NCI-H1694 treated with DMSO at 0.1 percent for 48 hours (cell line): ENCODE results near the gene FAM72B.
"Not testable (repeated sequence)": the region's sequence is repeated elsewhere in the genome, so short reads cannot be mapped to it uniquely, and the experiment has no call there.

Source experiments
- DNase-seq: peaks from one replicate; lab custom pipeline; 2025; lab: John Stamatoyannopoulos, UW

FAM72B gene

GRCh38 chr1:121200232-121200631, 16.1 kb upstream of the FAM72B start:
- not testable (repeated sequence) for DNase-seq

GRCh38 chr1:121199763-121200162, 15.6 kb upstream of the FAM72B start:
- DNase-seq: not testable (repeated sequence)

DNA sequence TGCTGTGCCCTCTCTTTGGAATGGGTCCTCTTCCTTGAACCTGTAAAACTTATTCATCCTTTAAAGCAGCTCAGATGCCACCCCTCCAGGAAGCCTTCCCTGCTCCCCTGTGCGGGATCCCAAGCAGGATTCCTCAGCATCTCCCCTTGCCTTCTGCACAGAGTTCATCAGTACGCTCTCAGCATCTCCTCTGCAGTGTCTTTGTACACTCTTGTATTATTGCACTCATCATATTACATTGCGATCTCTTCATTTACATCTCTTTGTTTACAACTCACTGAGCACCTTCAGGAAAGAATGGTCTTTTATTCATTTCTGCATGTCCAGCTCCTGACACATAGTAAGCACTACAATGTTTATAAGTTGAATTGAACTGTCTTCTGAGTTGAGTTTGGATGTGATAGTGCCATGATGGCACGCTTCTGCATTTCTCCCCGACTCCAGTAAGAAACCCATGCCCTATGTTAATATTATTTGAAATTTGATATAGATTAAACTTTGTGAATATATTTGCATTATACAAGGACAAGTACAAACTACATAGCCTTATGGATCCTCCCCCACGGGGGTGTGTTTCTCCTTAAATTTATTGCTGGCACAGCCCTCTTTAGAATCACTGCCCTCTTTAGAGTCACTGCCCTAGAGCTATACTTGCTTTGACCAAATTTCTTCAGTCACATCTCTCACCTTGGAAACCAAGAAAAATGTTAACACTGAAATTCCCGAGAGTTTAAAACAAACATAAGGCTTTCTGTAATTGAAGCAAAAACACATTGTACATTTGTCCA, 13.1 kb upstream of the FAM72B start:
- not testable (repeated sequence) for DNase-seq

DNA sequence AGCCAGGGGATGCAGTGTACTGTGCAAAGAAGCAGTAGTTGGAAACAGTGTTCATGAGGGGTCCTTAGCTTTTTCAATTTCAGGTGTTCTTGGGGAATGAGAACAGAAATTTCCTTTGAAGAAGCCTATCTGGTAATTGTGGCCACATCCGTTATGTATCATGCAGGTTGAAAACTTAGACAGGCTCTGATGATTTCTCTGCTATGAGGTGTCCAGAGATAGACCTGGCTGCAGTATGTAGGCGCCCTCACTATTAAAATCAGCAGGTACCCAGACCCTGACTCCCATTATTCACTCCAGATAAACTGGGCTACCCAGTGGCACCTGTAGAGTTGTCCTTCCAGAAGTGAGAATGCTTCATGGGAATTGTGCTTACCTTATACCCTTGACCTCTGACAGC, 8.4 kb upstream of the FAM72B start:
- not testable (repeated sequence) for DNase-seq

DNA sequence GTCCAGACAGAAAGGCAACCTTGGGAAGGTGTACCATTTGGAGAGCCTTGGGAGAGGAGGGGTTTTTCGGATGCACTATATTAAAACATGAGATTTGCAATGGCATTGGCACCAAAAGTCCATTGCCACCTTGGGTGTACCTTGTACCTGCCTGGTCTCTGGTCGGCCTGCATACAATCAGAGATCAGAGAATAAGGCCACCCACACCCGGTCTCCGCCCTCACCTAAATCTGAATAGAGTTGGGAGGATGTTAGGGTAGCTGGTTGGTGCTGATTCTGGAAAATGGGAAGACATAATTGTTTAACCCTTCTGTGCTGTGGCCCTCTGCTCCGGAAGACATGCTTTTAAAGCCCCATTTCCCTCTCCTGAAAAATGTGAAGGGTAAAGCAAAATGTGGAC, 3.8 kb upstream of the FAM72B start:
- not testable (repeated sequence) for DNase-seq

- DNase-seq: not testable (repeated sequence)
Observed at GRCh38 chr1:121186191-121186590, 2.1 kb upstream of the FAM72B start.

DNA sequence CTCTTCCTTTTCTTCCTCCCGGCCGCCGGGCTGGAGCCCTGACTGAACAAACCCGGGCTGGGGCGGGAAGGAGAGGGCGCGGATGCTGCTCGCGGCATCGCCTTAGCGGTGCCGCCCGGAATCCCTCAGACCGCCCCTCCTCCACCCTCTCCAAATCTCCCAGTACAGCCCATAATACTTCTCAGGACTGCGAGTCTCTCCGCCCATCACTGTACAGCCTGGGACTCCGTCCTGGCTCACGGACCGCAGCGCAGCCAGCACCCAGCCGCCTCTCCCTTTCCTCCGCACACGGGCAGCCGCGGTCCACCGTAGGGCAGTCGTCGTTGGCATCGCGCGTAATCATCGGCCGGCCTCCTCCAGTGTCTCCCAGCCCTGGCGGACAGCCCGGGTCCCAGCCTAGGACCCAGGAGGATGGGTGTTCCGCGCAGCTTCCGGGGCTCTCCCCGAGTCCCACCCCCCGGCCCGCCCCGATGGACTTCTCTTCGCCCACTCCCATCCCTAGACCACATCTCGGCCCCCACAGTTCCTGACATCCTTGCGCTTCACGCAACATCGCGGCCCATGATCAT, 1.1 kb upstream of the FAM72B start:
- not testable (repeated sequence) for DNase-seq

GRCh38 chr1:121183867-121184266, 273 bp downstream of the FAM72B start:
- DNase-seq: not testable (repeated sequence)

DNA sequence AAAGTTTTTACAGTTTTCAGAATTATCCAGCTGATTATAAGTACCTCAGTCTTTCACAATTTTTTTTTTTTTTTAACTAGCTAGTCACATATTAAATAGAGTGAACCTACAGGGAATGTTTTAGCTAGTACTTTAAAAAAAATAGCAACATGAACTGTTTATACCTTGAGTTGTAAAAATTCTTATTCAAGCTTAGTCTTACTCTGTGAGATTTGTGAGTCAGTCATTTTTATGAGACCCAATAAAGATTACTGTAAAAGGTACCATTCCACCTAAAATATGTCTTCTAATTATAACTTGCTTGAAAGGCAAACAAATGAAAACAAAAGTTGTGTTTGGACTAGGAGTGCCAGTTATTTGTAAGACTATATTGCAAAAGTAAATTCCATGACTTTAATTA, 5.9 kb downstream of the FAM72B start:
- DNase-seq: not testable (repeated sequence)

- DNase-seq: not testable (repeated sequence)
Observed at GRCh38 chr1:121176649-121177048, 7.5 kb downstream of the FAM72B start.

- DNase-seq: not testable (repeated sequence)
Observed at GRCh38 chr1:121168152-121168668, 15.9 kb downstream of the FAM72B start.

DNA sequence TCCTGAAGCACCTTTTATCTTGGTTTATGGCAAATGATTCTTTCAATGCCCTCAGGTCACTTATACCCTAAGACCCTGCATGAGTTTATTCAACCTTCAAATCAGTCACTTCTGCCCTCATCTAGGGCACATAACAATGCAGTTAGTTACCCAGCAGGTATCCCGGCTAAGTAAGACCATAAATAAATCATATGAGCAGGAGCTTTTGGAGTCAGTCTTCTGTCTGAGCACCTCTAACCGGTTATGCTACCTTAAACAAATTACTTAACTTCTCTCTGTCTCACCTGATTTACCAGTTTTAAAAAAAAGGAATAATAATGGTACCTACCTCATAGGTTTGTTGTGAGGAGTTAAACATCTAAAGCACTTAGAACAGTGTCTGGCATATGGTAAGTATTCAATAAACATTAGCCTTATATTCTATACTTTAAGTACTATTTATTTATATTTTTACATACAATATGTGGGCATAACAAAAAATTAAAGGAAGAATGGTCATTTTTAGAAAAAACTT, 16.9 kb downstream of the FAM72B start:
- DNase-seq: not testable (repeated sequence)

- DNase-seq: not testable (repeated sequence)
Observed at GRCh38 chr1:121165296-121165695, 18.8 kb downstream of the FAM72B start.

GRCh38 chr1:121163850-121164757, 20.0 kb downstream of the FAM72B start:
- not testable (repeated sequence) for DNase-seq

- DNase-seq: not testable (repeated sequence)
Observed at GRCh38 chr1:121161199-121161901, 22.8 kb downstream of the FAM72B start.

DNA sequence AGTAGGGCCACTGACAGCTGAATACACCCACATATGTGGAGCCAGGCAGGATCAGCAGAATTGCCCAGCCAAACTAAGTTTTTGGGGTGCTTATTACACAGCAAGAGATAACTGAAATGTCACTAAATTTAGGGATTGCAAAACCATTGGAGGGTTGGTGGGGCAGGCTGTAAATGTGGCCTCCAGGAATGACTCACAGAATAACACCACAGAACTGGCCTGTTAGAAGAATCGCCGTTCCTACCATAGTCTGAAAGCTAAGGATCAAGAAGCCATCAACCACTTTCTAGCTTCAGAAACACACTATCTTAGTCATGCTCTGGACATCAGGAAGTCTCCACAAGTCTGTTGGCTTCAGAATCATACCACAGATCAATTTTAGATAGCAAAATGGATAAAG, 24.0 kb downstream of the FAM72B start:
- DNase-seq: not testable (repeated sequence)

GRCh38 chr1:121157609-121158008, 26.5 kb downstream of the FAM72B start:
- not testable (repeated sequence) for DNase-seq

DNA sequence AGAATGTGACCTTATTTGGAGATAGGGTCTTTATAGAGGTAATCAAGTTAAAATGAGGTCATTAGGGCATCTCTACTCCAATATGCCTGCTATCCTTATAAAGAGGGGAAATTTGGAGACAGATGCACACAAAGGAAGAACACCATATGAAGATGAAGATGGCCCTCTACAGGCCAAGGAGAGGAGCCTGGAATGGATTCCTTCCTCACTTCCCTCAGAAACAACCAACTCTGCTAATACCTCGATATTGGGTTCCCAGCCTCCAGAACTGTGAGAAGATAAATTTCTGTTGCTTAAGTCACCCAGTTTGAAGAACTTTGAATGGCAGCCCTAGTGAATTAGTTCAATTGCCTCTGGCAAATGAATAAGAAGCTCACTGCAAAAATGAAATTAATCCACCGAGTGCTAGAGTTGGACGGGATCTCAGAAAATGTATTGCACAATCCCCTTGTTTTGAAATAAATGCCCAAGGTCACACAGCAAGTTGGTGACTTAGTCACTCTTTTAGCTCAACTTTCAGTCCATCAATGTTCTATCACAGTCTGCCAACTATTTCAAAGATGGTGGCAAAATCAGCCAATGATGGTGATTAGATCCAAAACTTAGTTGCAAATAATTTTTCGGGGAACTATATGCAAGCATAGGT, 27.1 kb downstream of the FAM72B start:
- DNase-seq: not testable (repeated sequence)

- DNase-seq: not testable (repeated sequence)
Observed at GRCh38 chr1:121155671-121156358, 28.3 kb downstream of the FAM72B start.

GRCh38 chr1:121154811-121155210, 29.3 kb downstream of the FAM72B start:
- not testable (repeated sequence) for DNase-seq
